ENCODE data around the gene KCNH6.

DNA sequence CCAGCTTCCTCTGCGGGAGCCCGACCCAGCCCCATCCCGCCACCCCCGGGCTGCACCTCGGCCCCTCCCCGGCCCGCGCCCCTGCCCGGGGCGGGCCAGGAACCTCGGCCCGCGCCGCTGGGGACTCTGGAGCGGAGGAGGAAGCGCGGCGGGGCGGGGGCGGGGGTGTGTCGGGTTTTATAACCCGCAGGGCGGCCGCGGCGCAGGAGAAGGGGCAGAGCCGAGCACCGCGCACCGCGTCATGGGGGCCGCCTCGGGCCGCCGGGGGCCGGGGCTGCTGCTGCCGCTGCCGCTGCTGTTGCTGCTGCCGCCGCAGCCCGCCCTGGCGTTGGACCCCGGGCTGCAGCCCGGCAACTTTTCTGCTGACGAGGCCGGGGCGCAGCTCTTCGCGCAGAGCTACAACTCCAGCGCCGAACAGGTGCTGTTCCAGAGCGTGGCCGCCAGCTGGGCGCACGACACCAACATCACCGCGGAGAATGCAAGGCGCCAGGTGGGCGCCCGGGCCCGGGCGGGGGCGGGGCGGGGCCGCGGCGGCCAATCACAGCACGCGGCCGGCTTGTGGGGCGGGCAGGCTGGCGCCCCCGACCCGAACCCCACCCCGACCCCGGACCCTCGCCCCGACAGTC, 46.2 kb upstream of the KCNH6 start, which contains the start of gene ACE:
- TF ChIP-seq POLR2A (IDR thresholded peaks at IDR 0.05) (no peak), EP300 (IDR thresholded peaks at IDR 0.05) (no peak)
- TF ChIP-seq, protein P1, sequence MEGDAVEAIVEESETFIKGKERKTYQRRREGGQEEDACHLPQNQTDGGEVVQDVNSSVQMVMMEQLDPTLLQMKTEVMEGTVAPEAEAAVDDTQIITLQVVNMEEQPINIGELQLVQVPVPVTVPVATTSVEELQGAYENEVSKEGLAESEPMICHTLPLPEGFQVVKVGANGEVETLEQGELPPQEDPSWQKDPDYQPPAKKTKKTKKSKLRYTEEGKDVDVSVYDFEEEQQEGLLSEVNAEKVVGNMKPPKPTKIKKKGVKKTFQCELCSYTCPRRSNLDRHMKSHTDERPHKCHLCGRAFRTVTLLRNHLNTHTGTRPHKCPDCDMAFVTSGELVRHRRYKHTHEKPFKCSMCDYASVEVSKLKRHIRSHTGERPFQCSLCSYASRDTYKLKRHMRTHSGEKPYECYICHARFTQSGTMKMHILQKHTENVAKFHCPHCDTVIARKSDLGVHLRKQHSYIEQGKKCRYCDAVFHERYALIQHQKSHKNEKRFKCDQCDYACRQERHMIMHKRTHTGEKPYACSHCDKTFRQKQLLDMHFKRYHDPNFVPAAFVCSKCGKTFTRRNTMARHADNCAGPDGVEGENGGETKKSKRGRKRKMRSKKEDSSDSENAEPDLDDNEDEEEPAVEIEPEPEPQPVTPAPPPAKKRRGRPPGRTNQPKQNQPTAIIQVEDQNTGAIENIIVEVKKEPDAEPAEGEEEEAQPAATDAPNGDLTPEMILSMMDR (IDR thresholded peaks at IDR 0.05), result no peak
